CD4-positive, alpha-beta T cell treated with Interferon gamma for 1 hour (primary cell): ENCODE measurements around the gene TMEM97.

Experiments used
- DNase-seq: peaks from one replicate; pipeline ENCODE4 v3.0.0-alpha.2; 2020

The TMEM97 gene

GRCh38 chr17:28367641-28368305, 48.8 kb downstream of the TMEM97 start:
- DNase-seq, result no peak

- DNase-seq, result no peak
Observed at GRCh38 chr17:28368306-28368831, 49.4 kb downstream of the TMEM97 start.

- no peak for DNase-seq
Observed at GRCh38 chr17:28368915-28369683, 50.1 kb downstream of the TMEM97 start.

- DNase-seq, result no peak
Observed at GRCh38 chr17:28369684-28370034, 50.7 kb downstream of the TMEM97 start.

- DNase-seq, result no peak
Observed at GRCh38 chr17:28370035-28370743, 51.2 kb downstream of the TMEM97 start, which contains the start of gene VTN. TSS of gene VTN (minus strand) at chr17:28370307. CDS start at chr17:28370203, 104 bp downstream.

- DNase-seq, result no peak
Observed at GRCh38 chr17:28370744-28371103, 51.7 kb downstream of the TMEM97 start.

- peak; percentile 88 for DNase-seq
Observed at GRCh38 chr17:28371245-28372202, 52.5 kb downstream of the TMEM97 start, which contains the start of gene SARM1. TSS of gene SARM1 (plus strand) at chr17:28371694. CDS start at chr17:28372033, 339 bp downstream.

GRCh38 chr17:28372203-28372944, 53.4 kb downstream of the TMEM97 start:
- DNase-seq, result no peak

- no peak for DNase-seq
Observed at GRCh38 chr17:28372945-28373274, 53.9 kb downstream of the TMEM97 start.
